Activated CD8-positive, alpha-beta T cell treated with anti-CD3 and anti-CD28 coated beads for 36 hours (primary cell): ENCODE results near the gene BMPR2. TPM values are rescaled to one million over a fixed set of nuclear protein-coding genes. Genes with fewer than 3 reads are reported as not detected.
A peak's percentile ranks its signal among the peaks of the same experiment; 100 is the strongest.
"Not testable (repeated sequence)": the region's sequence is repeated elsewhere in the genome, so short reads cannot be mapped to it uniquely, and the experiment has no call there.

Experiments used
- ATAC-seq: fragments of 200-7000 bp; cut with Tn5 transposase; one replicate; pipeline ENCODE4 v1.10.0; 2021; ENCODE audit warnings: mild to moderate bottlenecking, moderate library complexity
- CTCF ChIA-PET: fragments of 350-600 bp; sonication (Branson Sonifier 250); formaldehyde crosslinking; loops from one replicate; lab custom pipeline; 2021; ENCODE audit warnings: antibody characterized with exemption; lab: Charles Lee
- POLR2A ChIA-PET: fragments of 350-600 bp; sonication (Branson Sonifier 250); formaldehyde crosslinking; loops from one replicate; lab custom pipeline; 2021; ENCODE audit warnings: antibody characterized with exemption; lab: Charles Lee
- DNase-seq: peaks from one replicate; pipeline ENCODE4 v3.0.0-alpha.2; 2020
- H3K27ac Mint-ChIP-seq: one replicate; pipeline ENCODE4 v1.8.0; 2021; ENCODE audit warnings: mild to moderate bottlenecking, mixed read lengths
- H3K27me3 Mint-ChIP-seq: one replicate; pipeline ENCODE4 v1.8.0; 2021; ENCODE audit warnings: mixed read lengths
- H3K36me3 Mint-ChIP-seq: one replicate; pipeline ENCODE4 v1.8.0; 2021; ENCODE audit warnings: low read depth, mixed read lengths
- H3K4me1 Mint-ChIP-seq: one replicate; pipeline ENCODE4 v1.8.0; 2021; ENCODE audit warnings: low read depth, mixed read lengths
- H3K4me3 Mint-ChIP-seq: one replicate; pipeline ENCODE4 v1.8.0; 2021; ENCODE audit warnings: mild to moderate bottlenecking, moderate library complexity, mixed read lengths
- H3K9me3 Mint-ChIP-seq: one replicate; pipeline ENCODE4 v1.8.0; 2021; ENCODE audit warnings: mixed read lengths
- CTCF ChIP-seq: fragments of 200-600 bp; IDR thresholded peaks from one replicate; pipeline ENCODE4 v1.8.0; 2022; ENCODE audit warnings: antibody characterized with exemption, mild to moderate bottlenecking
- intact Hi-C: fragments of 100-400 bp; cut with micrococcal nuclease; formaldehyde crosslinking; loops from one replicate; pipeline ENCODE4 v1.10.0; 2022
- total RNA-seq, 2 experiments: library from RNA; stranded (reverse); gene quantifications; one replicate each; pipeline ENCODE4 v1.2.3, GENCODE V29; 2021

BMPR2 gene
- total RNA-seq, 2 experiments from 2014 or later = 7.1 to 7.7 TPM

DNA sequence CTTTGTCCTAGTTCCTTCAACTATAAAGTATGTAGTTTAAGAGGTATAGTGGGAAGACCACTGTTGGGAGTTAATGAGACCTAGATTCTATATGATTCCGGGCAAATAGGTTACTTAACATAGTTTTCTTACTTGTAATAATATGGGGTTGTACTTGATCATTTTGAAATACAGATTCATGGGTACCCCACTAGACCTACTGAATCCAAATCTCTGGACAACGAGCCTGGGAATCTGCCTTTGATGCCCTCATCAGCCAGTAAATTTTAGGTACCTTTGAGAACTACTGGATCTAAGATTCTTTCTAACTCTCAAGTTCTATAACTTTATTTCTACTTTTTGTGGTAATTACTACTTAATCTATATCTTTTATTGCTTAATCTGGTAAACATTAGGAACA is 6.6 kb downstream of the BMPR2 start:
- Mint-ChIP-seq H3K9me3 (no peaks in the 10 kb centered on the region), H3K4me1 (peaks cover 43% of the 10 kb centered on the region), H3K36me3 (no peaks in the 10 kb centered on the region), H3K4me3 (no peak overlapping the region), H3K27ac (no peak overlapping the region), H3K27me3 (no peaks in the 10 kb centered on the region)
- ChIA-PET CTCF (no interaction called here), POLR2A (no interaction called here)
- intact Hi-C loops = no loop called here
- ATAC-seq = no peak
- DNase-seq = no peak
- TF ChIP-seq CTCF = no peak

DNA sequence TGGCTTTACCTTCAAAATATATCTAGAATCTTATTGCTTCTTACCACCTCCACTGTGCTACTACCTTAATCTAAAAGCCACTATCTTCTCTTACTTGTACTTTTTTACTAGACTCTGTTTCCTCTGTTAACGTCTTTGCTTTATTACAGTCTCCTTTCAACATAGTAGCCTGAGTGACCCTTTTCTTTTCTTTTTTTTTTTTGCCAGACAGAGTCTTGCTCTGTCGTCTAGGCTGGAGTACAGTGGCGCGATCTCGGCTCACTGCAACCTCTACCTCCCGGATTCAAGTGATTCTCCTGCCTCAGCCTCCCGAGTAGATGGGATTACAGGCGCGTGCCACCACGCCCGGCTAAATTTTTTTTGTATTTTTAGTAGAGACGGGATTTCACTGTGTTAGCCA is 10.4 kb downstream of the BMPR2 start:
- H3K36me3 Mint-ChIP-seq, H3K4me3 Mint-ChIP-seq, intact Hi-C loops, H3K27me3 Mint-ChIP-seq, CTCF ChIA-PET, POLR2A ChIA-PET, H3K9me3 Mint-ChIP-seq, DNase-seq, H3K27ac Mint-ChIP-seq, ATAC-seq: not testable (repeated sequence)
- H3K4me1 Mint-ChIP-seq = peaks cover 24% of the 10 kb centered on the region

DNA sequence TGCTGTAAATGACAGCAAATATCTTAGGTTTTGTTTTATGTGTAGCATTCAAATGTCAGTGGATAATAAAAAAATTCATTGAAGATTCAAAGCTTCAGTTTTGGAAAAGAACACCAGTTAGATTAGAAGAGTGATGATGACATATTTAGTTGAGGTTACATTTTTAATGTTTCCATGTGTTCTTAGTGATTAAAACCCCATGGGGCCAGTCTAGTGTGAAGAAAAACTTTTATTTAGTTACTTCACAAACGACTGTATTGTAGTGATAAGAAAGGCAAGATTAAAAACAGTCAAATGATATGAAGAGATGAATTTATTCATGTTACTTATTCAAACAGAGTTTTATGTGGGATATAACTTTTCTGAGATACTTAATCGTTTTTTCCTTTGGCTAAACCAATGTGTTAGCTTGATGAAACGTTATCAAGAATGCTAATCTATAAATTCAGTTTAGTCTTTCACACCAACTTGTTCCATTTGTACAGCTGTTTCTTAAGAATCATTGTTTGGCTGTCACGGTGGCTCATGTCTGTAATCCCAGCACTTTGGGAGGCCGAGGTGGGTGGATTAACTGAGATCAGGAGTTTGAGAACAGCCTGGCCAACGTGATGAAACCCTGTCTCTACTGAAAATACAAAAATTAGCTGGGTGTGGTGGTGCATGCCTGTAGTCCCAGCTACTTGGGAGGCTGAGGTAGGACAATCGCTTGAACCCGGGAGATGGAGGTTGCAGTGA is 11.6 kb downstream of the BMPR2 start:
- intact Hi-C loops = no loop called here
- POLR2A ChIA-PET = interaction anchor here (0.8 to 1.1 kb wide), 2 partner anchors 14 to 110 kb away, joined by 3 to 5 read pairs; no protein-coding TSS in a partner anchor
- no peak for ATAC-seq
- TF ChIP-seq CTCF = no peak
- no peaks in the 10 kb centered on the region for H3K27me3 Mint-ChIP-seq
- no peak for DNase-seq
- H3K27ac Mint-ChIP-seq = peak overlapping the region; percentile 46
- peaks cover 22% of the 10 kb centered on the region for H3K4me1 Mint-ChIP-seq
- CTCF ChIA-PET = interaction anchor here (0.7 kb wide), 1 partner anchor 346 kb away, joined by 3 read pairs; no protein-coding TSS in a partner anchor
- no peaks in the 10 kb centered on the region for H3K9me3 Mint-ChIP-seq
- H3K36me3 Mint-ChIP-seq = no peaks in the 10 kb centered on the region
- H3K4me3 Mint-ChIP-seq = no peak overlapping the region

DNA sequence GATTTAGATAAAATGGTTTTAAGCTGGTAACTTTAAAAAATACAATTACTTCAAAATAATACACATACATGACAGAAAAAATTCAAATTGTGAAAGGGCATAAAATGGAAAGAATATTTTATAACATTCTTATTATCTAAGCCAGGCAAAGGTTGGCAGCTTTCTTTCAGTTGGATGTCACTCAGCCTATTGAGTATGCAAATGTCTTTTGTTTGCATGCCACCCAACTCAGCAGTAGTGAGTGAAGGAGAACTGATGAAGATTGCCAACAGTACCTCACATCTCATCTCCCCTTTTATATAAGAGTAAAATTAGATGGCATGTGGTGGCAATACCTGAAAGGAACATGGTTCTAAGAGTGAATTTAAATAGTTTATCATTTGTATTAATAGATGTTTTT is 24.8 kb downstream of the BMPR2 start:
- Mint-ChIP-seq H3K27me3 (no peaks in the 10 kb centered on the region), H3K4me3 (no peak overlapping the region), H3K27ac (no peak overlapping the region), H3K4me1 (no peaks in the 10 kb centered on the region), H3K36me3 (no peaks in the 10 kb centered on the region), H3K9me3 (no peaks in the 10 kb centered on the region)
- ChIA-PET POLR2A (interaction anchor here (0.6 to 1.4 kb wide), 2 partner anchors 13 kb away, joined by 3 read pairs; no protein-coding TSS in a partner anchor), CTCF (no interaction called here)
- ATAC-seq = no peak
- DNase-seq = no peak
- intact Hi-C loops = no loop called here
- no peak for TF ChIP-seq CTCF

DNA sequence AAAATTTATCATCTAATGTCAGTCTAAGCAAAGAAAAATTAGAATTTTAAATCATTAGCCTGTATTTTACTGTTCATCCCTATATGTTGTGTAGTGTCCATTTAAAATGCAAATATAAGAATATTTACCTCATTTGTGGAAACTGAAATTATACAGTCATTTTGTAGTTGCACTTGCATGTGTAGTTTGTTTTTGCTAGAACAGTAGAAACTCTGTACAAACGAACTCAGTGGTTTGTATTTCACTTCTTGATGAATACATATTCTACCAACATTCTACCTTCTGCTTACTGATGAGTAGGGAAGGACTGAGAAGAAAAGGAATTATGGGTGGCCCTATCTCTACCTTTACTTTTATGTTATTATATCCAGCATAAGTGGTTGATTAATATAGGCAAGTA is 29.7 kb downstream of the BMPR2 start:
- Mint-ChIP-seq H3K9me3 (no peaks in the 10 kb centered on the region), H3K27ac (no peak overlapping the region), H3K36me3 (no peaks in the 10 kb centered on the region), H3K4me3 (no peak overlapping the region), H3K4me1 (no peaks in the 10 kb centered on the region), H3K27me3 (no peaks in the 10 kb centered on the region)
- ATAC-seq (no peak), DNase-seq (no peak)
- POLR2A ChIA-PET = no interaction called here
- TF ChIP-seq CTCF = no peak
- CTCF ChIA-PET = no interaction called here
- intact Hi-C loops = no loop called here
